ENCODE data around the gene SLC8B1.

Gene SLC8B1

GRCh38 chr12:113292091-113292490, 42.8 kb downstream of the SLC8B1 start:
- DNase-seq, result no peak

DNA sequence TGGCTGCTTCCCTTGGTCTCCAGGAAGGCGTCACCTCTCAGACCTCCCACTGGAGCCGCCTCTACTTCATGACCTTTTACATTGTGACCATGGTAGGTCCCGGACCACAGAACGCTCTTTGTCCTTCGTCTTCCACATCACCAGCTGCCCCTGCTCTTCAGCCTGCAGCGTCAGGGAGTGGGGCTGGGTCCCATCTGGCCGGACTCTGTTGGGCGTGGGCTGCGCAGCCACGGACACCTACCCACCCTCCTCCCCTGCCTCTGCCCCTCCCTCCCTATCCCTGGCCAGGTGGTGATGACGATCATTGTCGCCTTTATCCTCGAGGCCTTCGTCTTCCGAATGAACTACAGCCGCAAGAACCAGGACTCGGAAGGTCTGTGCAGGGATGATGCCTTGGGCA, 43.3 kb downstream of the SLC8B1 start:
- DNase-seq, result no peak

- DNase-seq, result no peak
These were observed 44.4 kb downstream of the SLC8B1 start for GRCh38 chr12:113290506-113290905.

DNA sequence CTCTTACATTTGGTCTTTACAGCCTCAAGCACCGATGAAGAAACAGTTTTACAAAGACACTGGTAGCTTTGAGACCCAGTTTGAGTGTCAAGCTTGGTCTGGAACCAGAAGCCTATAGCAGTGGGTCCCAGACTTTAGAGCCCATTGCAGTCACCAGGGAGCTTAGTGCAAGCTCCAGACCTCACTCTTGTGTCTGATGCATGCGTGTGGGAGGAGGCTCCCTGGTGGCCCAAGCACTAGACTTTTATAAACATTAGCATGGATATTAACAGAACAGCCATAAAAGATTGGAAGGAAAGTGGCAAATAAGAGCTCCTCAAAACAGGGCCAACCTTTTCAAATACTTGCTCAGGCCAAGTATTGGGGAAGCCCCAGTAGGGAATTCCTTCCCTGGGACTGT, 45.5 kb downstream of the SLC8B1 start:
- DNase-seq, result no peak

- no peak for DNase-seq
These were observed 47.0 kb downstream of the SLC8B1 start for GRCh38 chr12:113287899-113288282.

- DNase-seq, result no peak
These were observed 47.6 kb downstream of the SLC8B1 start for GRCh38 chr12:113287146-113287898.

- DNase-seq, result no peak
These were observed 48.2 kb downstream of the SLC8B1 start for GRCh38 chr12:113286712-113287111.

- DNase-seq, result no peak
These were observed 49.0 kb downstream of the SLC8B1 start for GRCh38 chr12:113285679-113286610.

GRCh38 chr12:113284751-113285150, 50.2 kb downstream of the SLC8B1 start:
- no peak for DNase-seq

DNA sequence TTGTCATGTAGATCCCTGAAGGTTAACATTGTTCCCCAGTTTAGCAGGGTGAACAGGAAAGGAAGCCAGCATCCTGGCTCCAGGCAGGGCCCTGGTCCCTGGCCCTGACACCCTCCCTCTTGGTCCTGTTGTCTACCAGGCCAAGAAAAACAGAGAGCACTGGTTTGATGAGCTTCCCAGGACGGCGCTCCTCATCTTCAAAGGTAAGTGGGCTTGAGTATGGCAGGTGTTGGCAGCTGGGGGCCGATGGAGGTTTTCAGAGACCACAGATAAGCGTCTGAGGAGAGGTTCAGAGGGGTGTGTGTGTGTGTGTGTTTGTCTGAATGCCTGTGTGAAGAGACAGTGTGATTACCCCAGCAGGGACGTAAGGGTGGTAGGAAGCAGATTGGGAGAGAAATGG, 56.3 kb downstream of the SLC8B1 start:
- no peak for DNase-seq

GRCh38 chr12:113278141-113278540, 56.8 kb downstream of the SLC8B1 start:
- DNase-seq, result no peak

DNA sequence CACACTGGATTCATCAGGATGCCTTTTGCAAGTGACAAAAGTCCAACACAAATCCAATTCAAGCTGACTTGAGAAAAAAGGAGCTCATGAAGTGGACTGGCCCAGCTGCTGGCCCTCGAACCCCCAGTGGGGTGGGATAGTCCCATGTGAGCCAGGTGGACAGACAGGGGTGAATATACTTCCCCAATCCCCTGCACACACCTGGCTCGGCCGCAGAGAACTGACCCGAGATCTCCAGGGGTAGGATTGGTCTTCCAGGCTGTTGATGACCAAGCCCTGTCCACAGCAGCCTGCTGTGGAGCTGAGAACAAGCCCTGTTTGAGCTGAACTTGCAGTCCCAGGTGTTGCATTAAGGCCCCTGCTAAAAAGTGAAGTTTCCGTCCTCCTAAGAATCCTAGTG, 57.4 kb downstream of the SLC8B1 start:
- DNase-seq, result no peak

GRCh38 chr12:113276946-113277500, 57.9 kb downstream of the SLC8B1 start:
- DNase-seq, result no peak

- DNase-seq, result no peak
These were observed 58.6 kb downstream of the SLC8B1 start for GRCh38 chr12:113276306-113276705.

DNA sequence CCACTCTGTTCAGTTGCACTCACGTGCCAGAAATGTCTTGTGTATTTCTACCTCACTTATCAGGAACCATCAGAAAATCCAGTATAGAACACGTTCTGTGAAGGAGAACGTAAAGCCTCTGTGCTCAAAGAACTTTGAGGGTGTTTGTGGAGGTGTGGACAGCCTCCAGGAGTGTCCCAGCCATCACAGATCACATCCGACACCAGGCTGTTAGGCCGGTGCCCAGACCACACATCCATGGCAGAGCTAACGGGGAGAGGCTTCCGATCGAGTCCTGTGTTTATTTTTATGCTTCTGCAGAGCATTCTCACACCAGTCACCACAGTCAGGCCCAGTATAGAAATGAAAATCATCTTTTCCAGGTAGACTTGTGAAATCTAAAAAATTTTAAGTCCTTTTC, 60.1 kb downstream of the SLC8B1 start:
- DNase-seq, result no peak

DNA sequence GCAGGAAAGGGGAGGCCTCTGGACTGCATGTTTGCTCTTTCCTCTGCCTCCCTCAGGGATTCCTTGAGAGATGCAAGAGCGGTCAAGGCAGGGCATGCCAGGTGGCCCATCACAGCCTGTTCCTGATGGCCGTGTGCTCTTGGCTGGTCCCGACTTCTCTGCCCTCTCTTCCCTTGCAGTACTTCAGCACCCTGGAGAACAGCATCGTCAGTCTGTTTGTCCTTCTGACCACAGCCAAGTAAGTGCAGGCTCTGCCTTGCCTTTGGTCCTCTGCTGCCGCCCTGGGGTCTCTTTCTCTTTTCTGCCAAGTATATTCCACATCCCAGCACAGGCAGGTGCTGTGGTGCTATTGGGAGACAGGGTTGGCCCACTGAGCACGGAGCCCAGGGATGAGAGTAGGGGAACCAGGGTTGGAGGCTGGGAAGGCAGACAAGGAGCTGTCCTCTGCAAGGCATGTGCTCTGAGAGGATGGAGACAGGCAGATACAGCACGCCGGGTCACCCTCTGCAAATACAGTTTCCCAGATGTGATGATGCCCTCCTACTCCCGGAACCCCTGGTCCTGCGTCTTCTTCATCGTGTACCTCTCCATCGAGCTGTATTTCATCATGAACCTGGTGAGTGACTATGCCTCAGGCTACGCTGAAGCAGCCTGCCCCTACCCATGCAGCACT, 61.7 kb downstream of the SLC8B1 start:
- DNase-seq, result no peak

- DNase-seq, result no peak
These were observed 62.9 kb downstream of the SLC8B1 start for GRCh38 chr12:113271853-113272561.

DNA sequence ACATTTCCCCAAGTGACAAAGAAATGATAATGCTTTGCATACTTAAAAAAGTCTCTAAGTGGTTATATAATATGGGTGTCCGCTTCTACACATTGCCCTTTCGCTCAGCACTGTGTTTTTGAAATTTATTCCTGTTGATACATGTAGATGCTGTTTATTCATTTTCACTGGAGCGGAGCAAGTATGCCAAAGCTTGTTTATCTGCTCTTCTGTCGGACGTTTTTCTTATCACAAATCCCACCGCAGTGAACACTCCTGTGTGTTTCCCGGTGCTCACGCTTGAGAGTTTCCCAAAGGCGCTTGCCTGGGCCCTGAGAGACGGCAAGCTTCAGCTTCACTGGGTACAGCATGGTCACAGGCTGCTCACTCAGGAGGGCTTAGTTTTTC, 63.5 kb downstream of the SLC8B1 start:
- DNase-seq, result no peak

DNA sequence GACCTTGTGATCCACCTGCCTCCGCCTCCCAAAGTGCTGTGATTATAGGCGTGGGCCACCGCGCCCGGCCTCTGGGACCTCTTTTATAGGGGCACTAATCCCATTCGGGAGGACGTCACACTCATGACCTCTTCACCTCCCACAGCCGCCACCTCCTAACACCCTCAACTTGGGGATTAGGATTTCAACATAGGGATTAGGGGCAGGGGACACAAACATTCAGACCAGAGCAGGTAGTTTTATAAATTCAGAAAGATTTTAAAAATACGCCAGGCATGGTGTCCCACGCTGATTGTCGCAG, 64.2 kb downstream of the SLC8B1 start:
- no peak for DNase-seq

DNA sequence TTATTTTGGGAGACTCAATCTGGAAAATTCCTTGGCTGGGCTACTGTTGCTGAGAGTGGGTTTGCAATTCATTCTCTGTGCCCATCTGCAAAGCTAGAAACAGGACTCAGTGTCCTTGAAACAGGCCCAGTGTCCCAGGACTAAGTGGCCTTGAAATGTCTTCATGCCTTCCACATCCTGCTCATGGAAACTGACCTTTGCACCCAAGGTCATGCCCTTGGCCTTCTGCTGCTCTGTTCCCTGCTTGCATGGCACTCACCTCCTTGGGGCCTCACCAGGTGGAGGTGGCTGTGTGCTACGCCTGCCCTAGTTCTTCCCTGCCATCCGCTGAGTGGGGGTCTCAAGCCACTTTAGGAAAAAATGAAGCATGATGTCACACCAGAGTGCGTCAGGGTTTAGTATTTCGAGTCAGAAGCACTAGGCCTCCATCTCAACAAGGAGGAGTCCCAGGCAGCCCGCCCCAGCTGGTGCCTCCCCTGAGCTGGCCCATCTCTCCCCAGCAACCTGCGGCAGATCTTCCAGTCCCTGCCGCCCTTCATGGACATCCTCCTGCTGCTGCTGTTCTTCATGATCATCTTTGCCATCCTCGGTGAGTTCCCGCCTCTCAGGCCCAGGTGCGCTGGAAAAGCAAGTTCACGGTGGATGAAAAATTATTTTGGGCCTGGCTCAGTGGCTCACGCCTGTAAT, 65.5 kb downstream of the SLC8B1 start:
- DNase-seq, result no peak

DNA sequence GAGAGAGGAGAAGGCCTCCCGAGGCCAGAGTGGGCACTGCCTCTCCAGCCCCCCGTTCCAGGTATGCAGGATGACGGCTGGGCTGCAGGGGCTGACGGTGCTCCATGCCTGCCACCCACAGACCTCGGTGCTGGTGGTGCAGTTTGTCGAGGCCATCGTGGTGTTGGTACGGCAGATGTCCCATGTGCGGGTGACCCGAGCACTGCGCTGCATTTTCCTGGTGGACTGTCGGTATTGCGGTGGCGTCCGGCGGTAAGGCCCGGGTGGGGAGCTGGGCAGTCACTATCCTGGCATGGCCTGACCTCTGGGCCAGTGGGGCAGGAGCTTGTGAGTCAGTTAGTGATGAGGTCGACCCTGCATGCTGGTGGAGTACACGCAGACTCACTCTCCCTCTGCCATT, 66.3 kb downstream of the SLC8B1 start:
- DNase-seq, result no peak

- DNase-seq, result no peak
These were observed 66.8 kb downstream of the SLC8B1 start for GRCh38 chr12:113268136-113268535.
